Activated CD4-positive, alpha-beta T cell treated with anti-CD3 and anti-CD28 coated beads for 48 hours (primary cell): ENCODE data around the gene CCAR1.
"Not testable (repeated sequence)": the region's sequence is repeated elsewhere in the genome, so short reads cannot be mapped to it uniquely, and the experiment has no call there.

Experiments used
- DNase-seq: peaks from one replicate; pipeline ENCODE4 v3.0.0-alpha.2; 2020

The CCAR1 gene

GRCh38 chr10:68759223-68759863 is 38.3 kb downstream of the CCAR1 start:
- no peak for DNase-seq

- no peak for DNase-seq
Measured at GRCh38 chr10:68759967-68760366, 38.9 kb downstream of the CCAR1 start.

- not testable (repeated sequence) for DNase-seq
Measured at GRCh38 chr10:68767407-68767806, 46.4 kb downstream of the CCAR1 start.

GRCh38 chr10:68781613-68782574 is 60.9 kb downstream of the CCAR1 start:
- no peak for DNase-seq

GRCh38 chr10:68784476-68784875 is 63.4 kb downstream of the CCAR1 start:
- DNase-seq, result no peak

- DNase-seq, result no peak
Measured at GRCh38 chr10:68787813-68788212, 66.8 kb downstream of the CCAR1 start.

GRCh38 chr10:68790476-68790875 is 69.4 kb downstream of the CCAR1 start:
- DNase-seq, result no peak

- no peak for DNase-seq
Measured at GRCh38 chr10:68792115-68792514, 71.1 kb downstream of the CCAR1 start.

- no peak for DNase-seq
Measured at GRCh38 chr10:68795886-68796532, 75.0 kb downstream of the CCAR1 start.

- DNase-seq, result no peak
Measured at GRCh38 chr10:68796605-68797004, 75.6 kb downstream of the CCAR1 start.

GRCh38 chr10:68800211-68800610 is 79.2 kb downstream of the CCAR1 start:
- no peak for DNase-seq

GRCh38 chr10:68804692-68805091 is 83.7 kb downstream of the CCAR1 start:
- DNase-seq, result no peak

GRCh38 chr10:68810830-68811229 is 89.8 kb downstream of the CCAR1 start:
- DNase-seq, result not testable (repeated sequence)

- no peak for DNase-seq
Measured at GRCh38 chr10:68811314-68812009, 90.4 kb downstream of the CCAR1 start.

GRCh38 chr10:68812420-68812819 is 91.4 kb downstream of the CCAR1 start:
- no peak for DNase-seq

GRCh38 chr10:68813559-68813958 is 92.5 kb downstream of the CCAR1 start:
- DNase-seq, result no peak

- DNase-seq, result no peak
Measured at GRCh38 chr10:68816796-68817412, 95.9 kb downstream of the CCAR1 start.

GRCh38 chr10:68820359-68820758 is 99.3 kb downstream of the CCAR1 start:
- DNase-seq, result not testable (repeated sequence)

- peak; percentile 7 for DNase-seq
Measured at GRCh38 chr10:68822626-68823025, 101.6 kb downstream of the CCAR1 start.

GRCh38 chr10:68826764-68827591 is 105.9 kb downstream of the CCAR1 start, which contains the start of gene STOX1:
TSS of gene STOX1 (plus strand) at chr10:68827531. CDS start at chr10:68827624, 93 bp downstream.
- DNase-seq, result peak; percentile 73

GRCh38 chr10:68827592-68827959 is 106.5 kb downstream of the CCAR1 start:
- DNase-seq, result not testable (repeated sequence)
